Measurements from ENCODE around the gene OGDH.
A peak's percentile ranks its signal among the peaks of the same experiment; 100 is the strongest.
"Not testable (repeated sequence)": the region's sequence is repeated elsewhere in the genome, so short reads cannot be mapped to it uniquely, and the experiment has no call there.

Gene OGDH

DNA sequence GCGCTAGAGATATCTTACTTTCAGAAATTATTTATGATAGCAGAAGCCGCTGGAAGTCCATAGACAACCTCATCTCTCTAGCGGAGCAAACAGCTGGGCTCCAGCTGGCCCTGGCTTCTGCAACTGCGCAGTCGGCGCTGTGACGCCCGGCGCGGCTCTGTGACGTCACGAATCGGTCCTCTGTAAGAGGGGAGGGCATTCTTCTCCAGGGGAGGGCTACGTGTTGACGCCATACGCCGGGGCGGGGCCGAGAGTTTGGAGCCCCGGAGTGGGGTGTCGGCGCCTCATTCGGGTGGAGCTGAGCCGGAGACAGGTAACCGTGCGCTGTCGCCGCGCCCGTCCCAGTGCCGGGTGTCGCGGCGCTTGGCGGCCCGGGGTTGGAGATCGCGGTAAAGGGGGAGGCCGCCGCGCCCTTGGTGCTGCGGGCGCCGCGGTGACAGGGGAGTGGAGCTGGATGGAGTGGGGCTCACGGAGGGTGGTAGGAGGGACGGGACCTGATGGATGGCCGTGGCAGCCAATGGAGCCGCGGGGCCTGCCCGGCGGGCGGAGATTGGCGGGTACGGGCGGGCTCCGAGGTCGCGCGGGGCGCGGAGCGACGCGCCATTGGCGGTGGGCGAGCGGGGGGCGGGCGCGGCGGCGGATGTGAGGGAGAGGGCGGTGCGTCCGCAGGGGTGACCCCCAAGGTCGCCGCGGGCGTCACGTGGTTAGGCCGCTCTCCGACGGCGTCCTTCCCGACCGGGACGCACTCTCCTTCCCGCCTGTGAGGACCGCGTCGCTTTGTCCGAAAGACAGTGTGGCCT, at the start of gene OGDH:
Gene OGDH (plus strand): TSS at position 287 of the 800 bp plus-strand sequence. CDS start 17,717 bp downstream, outside the sequence.
- peak; percentile 98 for DNase-seq

GRCh38 chr7:44557485-44557884, 48.9 kb upstream of the OGDH start:
- no peak for DNase-seq

GRCh38 chr7:44559485-44559884, 46.9 kb upstream of the OGDH start:
- no peak for DNase-seq

DNA sequence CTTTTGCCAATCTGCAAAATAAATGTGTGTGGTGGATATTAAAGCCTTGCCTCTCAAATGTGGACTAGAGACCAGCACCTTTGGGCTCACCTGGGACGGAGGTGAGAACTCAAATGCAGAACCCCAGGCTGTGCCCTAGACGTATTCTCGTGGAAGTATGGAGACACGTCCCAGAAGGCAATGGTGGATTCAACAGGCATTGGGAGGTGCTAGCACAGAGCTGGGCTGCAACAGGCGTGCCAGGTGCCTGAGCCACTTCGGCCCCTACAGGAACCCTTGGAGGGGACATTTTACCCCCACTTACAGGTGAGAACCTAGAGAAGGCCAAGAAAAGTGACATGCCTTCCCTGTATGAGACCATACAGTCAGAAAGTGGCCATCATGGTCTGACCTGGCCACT, 44.9 kb upstream of the OGDH start:
- DNase-seq, result no peak

DNA sequence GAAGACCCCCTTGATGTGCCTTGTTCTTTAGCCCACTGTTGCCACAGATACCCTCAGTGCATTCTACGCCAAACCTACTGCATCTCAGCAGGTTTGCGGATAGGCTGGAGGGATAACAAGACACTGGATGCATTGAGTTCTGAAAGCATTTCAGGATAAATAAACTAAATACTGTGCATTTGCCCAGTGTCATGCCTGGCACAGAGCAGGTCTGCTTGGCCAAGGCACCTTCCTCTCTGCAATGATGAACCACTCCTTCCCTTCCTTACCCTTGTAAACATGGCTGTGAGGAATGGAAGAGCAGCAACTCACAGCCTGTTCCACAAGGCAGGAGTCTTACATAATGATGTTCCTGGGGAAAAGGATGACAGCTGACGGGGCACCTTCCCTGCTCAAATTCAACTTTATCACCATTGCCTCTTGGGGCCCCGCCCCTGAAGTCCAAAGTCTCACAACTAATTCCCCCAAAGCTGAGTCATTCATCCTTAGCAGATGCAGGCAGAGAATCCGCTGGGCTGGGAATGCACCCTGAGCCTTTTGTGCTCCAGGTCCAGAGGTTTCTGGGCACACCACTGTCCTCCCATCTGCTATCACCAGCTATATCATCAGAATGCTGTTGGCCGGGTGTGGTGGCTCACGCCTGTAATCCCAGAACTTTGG, 44.3 kb upstream of the OGDH start:
- no peak for DNase-seq

DNA sequence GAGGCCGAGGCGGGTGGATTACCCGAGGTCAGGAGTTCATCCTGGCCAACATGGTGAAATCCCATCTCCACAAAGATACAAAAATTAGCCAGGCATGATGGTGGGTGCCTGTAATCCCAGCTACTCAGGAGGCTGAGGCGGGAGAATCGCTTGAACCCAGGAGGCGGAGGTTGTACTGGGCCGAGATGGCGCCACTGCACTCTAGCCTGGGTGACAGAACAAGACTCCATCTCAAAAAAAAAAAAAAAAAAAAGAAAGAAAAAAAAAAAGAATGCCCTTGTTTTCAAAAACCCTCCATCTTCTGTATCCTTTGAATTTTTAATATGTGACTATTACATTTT, 43.8 kb upstream of the OGDH start:
- DNase-seq, result not testable (repeated sequence)

GRCh38 chr7:44563171-44563679, 43.2 kb upstream of the OGDH start:
- DNase-seq, result no peak

DNA sequence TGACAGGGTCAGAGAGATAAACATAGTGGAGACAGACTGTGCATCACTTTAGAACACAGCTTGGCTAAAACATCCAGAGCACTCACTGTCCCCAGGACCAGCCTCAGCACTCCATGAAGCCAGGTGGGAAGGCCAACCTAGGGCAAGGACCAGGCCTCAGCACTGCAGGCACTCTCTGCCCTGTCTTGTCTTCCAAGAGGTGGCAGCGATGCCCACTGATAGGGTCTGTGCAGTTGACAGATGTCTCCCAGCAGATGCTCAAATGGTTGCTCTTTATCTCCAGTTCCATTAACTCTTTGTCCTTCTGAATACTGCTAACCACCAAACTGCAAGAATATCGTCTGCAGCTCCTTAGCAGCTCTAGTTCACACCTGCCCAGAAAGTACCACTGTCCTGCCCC, 41.8 kb upstream of the OGDH start:
- DNase-seq, result no peak

DNA sequence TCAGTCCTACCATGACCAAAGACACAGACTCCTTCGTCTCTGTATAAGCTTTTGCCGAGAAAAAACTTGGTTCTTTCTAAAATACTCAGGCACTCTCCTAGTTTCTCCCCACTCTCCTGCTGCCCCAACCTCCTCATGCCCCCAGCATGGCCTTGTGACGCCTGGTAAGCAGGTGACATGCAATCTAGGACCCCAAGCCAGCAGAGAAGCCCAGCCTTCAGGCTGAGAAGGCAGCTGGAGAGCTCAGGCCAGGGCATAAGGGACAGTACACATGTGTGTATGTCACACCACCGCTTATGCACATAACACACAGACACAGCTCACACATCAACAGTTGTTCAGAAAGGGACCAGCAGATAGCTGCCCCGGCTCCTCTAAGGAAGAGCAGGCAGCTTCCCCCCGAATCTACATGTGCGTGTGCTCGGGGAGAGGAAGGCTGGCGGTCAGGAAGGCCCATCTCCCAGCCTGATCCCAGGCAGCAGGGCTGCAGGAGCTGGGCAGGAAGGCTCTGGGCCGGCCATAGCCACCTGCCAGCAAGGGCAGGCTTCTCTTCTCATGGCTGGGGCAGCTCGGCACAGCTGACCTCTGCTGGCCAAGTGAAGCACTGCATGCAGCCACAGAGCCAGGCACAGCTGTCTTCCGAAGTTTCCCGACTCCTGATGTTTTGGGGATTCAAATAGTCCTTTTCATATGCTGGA, 41.2 kb upstream of the OGDH start:
- peak; percentile 67 for DNase-seq

DNA sequence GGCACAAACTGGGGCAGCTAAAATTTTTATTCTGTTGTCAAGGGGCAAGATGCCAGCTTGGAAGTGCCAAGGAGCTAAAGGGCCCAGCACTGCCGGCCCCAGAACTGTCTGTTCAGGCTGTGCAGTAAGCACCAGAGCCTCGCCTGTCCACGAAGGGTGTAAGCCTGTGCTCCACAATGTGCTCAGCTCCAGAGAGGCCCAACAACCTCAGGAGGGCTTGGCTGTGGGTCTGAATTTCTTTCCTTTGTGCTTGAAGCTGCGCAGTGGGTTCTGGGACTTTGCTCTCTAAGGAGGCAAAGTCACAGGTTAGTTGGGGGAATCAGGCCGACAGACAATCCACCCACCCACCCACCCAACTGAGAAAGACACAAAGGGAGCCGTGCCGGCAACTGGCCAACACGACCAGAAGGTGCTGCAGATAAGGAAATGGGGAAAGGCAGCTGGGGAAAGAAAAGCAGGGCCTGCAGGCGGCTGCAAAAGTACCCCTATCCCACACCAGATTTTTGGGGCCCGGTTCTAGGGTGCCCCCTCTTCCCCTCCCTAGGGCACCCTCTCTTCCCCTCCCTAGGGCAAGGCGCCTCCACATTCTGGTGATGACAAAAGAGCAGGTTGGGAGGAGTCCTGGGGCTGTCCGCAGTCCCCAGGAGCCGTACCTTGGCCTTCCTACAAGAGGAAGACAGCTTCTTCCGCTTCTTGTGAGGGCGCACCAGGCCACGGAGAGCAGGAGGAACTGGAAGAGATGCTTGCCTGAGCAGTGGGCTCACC, 40.5 kb upstream of the OGDH start:
- DNase-seq, result no peak

GRCh38 chr7:44566680-44567079, 39.7 kb upstream of the OGDH start:
- no peak for DNase-seq

DNA sequence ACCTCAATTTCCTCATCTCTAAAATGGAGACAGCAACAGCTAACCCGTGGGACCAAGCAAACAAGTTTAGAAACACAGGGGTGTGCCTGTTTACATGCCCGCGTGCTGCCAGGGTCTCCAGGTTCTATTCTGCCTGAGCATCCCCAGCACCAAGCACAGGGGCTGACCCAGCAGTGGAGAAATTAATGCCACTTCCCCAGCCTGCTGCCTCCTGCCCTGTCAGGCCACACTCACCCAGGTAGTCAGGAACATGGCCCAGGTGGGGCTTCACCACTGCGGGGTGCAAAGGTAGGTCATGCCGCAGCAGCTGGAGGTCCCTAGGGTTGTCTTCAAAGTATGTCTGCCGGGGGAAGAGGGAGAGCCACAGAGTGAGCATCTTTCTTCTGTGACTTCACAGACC, 38.5 kb upstream of the OGDH start:
- DNase-seq, result no peak

DNA sequence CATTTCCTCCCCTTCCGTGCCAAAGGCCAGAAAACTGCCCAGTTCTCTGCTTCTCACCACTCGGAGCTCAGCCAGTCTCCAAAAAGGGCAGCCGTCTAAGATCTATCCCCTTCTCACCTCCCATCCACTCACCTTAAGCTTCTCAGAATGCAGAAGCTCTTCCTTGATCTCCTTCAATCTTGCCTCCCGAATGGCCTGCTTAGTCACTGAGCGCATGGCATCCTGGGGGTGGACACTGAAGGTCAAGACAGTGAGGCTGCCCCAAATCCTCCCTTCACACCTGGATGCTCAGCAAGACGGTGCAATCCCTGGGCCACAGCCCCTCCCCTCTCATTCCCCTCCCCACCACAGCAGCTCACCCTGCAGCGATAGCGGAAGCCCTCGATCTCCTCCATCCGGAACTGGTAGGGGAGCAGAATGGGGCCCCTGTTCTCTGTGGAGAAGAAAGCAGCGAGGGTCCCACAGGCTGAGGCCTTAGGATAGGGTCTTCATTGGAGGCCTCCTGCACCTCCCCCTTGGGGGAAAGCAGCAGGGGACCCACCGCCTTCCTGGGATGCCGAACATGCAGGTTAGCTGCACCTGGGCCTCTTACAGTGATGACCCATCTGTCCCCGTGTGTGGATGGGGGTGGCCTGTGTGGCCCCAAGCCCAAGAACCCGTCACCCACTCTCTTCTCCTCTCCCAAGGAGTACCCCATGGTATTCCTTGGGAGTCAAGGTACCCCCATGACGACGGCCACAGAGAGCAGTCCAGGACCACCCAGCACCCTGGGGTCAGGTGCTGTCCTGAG, 37.5 kb upstream of the OGDH start:
- no peak for DNase-seq

DNA sequence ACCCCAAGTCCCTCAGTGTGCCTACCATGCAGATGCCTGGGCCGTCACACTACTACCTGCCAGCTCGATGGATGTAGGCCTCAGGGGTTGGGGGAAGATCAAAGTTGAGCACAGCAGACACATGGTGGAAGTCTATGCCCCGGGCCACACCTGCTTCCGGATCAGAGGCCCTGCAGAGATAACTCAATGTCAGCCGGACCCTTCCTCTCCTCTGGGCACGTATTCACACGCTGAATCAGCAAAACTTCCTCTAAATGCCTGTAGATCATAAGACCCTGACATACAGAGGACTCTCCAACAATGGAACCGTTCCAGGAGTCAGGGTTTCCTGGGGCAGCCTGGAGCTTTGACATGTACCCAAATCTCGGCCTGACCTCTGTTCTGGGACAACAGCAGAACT, 36.5 kb upstream of the OGDH start:
- DNase-seq, result no peak

- no peak for DNase-seq
Measured at GRCh38 chr7:44572771-44573170, 33.7 kb upstream of the OGDH start.

GRCh38 chr7:44573464-44574286, 32.8 kb upstream of the OGDH start, which contains the start of gene DDX56:
TSS of gene DDX56 (minus strand) at chr7:44573908. CDS start at chr7:44573895, 13 bp downstream.
- peak; percentile 95 for DNase-seq

DNA sequence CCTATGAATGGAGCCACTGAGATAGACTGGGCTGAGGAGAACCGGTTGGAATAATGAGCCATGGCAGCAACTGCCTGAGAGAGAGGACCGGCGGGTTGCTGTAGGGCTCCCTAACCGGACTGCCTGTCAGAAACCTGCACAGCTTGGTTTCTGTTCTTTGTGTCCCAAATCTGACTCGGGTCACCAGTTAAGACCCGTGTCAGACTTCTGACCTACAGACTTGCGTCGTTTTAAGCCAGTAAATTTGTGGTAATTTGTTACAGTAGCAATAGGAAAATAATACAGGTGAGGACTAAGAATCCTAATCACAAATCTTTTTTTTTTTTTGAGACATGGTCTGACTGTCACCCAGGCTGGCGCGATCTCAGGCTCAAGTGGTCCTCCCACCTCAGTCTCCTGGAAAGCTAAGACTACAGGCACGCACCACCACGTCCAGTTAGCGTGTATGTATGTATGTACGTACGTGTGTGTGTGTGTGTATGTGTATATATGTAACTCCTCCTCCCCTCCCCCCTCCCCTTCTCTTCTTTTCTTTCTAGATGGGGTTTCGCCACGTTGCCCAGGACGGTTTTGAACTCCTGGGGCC, 32.0 kb upstream of the OGDH start:
- no peak for DNase-seq

- no peak for DNase-seq
Measured at GRCh38 chr7:44575054-44575453, 31.4 kb upstream of the OGDH start.

- no peak for DNase-seq
Measured at GRCh38 chr7:44576228-44576627, 30.2 kb upstream of the OGDH start.
